PC-9 (cell line): Measurements from ENCODE around the gene GTF2F2. TPM values are rescaled to one million over a fixed set of nuclear protein-coding genes. Genes with fewer than 3 reads are reported as not detected.

Experiments
- BruUV-seq: library from RNA; stranded (reverse); fragments of 400-500 nt; replicated peaks from 2 replicates; lab custom pipeline; 2021; lab: Mats Ljungman, UMichigan
- CTCF ChIA-PET: fragments of 300-600 bp; sonication (Branson Sonifier 250); formaldehyde crosslinking; loops from one replicate; lab custom pipeline; 2022; ENCODE audit warnings: antibody characterized with exemption; lab: Charles Lee
- POLR2A ChIA-PET: fragments of 300-600 bp; sonication (Branson Sonifier 250); formaldehyde crosslinking; loops from one replicate; lab custom pipeline; 2022; ENCODE audit warnings: antibody characterized with exemption; ENCODE audit not compliant: unreplicated experiment; lab: Charles Lee
- DNase-seq, 2 experiments: peaks; one replicate each; pipeline versions ENCODE4 v3.0.0 to v3.0.0-alpha.2; 2015 to 2022; ENCODE audit warnings: mixed read lengths in 1 of 2
- H2AFZ ChIP-seq: fragments of 200-600 bp; sonication (generic); 2 replicates; pipeline ENCODE4 v1.8.1; 2017; ENCODE audit warnings: antibody characterized with exemption
- H3F3A ChIP-seq: fragments of 200-600 bp; sonication (generic); 2 replicates; pipeline ENCODE4 v1.8.1; 2017; ENCODE audit warnings: antibody characterized with exemption, mild to moderate bottlenecking, low read depth; ENCODE audit not compliant: insufficient read depth
- H3K27ac ChIP-seq: fragments of 200-600 bp; sonication (generic); 2 replicates; pipeline ENCODE4 v1.6.1; 2016; ENCODE audit warnings: mixed run types
- H3K27me3 ChIP-seq: fragments of 200-600 bp; sonication (generic); 2 replicates; pipeline ENCODE4 v1.6.1; 2016; ENCODE audit warnings: low read depth, mixed run types; ENCODE audit not compliant: insufficient read depth
- H3K36me3 ChIP-seq: fragments of 200-600 bp; sonication (generic); 2 replicates; pipeline ENCODE4 v1.6.1; 2016; ENCODE audit warnings: low read depth, mixed run types
- H3K4me1 ChIP-seq: fragments of 200-600 bp; sonication (generic); replicated peaks from 2 replicates; pipeline ENCODE4 v1.6.1; 2016; ENCODE audit warnings: mixed run types; ENCODE audit not compliant: insufficient read depth
- H3K4me2 ChIP-seq: fragments of 200-600 bp; sonication (generic); 2 replicates; pipeline ENCODE4 v1.6.1; 2017; ENCODE audit warnings: mixed run types
- H3K4me3 ChIP-seq: fragments of 200-600 bp; sonication (generic); 2 replicates; pipeline ENCODE4 v1.6.1; 2016; ENCODE audit warnings: mixed run types
- H3K79me2 ChIP-seq: fragments of 200-600 bp; sonication (generic); 2 replicates; pipeline ENCODE4 v1.6.1; 2017; ENCODE audit warnings: low read depth, mixed run types
- H3K9me2 ChIP-seq: fragments of 200-600 bp; sonication (generic); 2 replicates; pipeline ENCODE4 v1.8.1; 2017; ENCODE audit warnings: mild to moderate bottlenecking; ENCODE audit not compliant: insufficient read depth
- H3K9me3 ChIP-seq: fragments of 200-600 bp; sonication (generic); 2 replicates; pipeline ENCODE4 v1.8.1; 2016; ENCODE audit warnings: low read depth; ENCODE audit not compliant: insufficient read depth
- H4K20me1 ChIP-seq: fragments of 200-600 bp; sonication (generic); 2 replicates; pipeline ENCODE4 v1.8.1; 2017; ENCODE audit not compliant: insufficient read depth
- EZH2 ChIP-seq: fragments of 200-600 bp; sonication (generic); IDR thresholded peaks from 2 replicates; pipeline ENCODE4 v1.8.0; 2017; ENCODE audit warnings: antibody characterized with exemption, low read depth
- intact Hi-C: fragments of 100-400 bp; cut with micrococcal nuclease; formaldehyde crosslinking; loops from one replicate; pipeline ENCODE4 v1.10.0; 2022; ENCODE audit not compliant: unreplicated experiment
- total RNA-seq: library from RNA; stranded (reverse); gene quantifications from 2 replicates; pipeline ENCODE4 v1.2.3, GENCODE V29; 2021
- TF ChIP-seq, protein P1 (sequence below): fragments of 200-600 bp; sonication (generic); conservative IDR thresholded peaks from 2 replicates; pipeline ENCODE4 v1.6.1; 2017; ENCODE audit warnings: mixed run types, antibody characterized with exemption, mild to moderate bottlenecking, moderate library complexity

The GTF2F2 gene
- total RNA-seq, 1 experiment from 2014 or later = 28.8 TPM

DNA sequence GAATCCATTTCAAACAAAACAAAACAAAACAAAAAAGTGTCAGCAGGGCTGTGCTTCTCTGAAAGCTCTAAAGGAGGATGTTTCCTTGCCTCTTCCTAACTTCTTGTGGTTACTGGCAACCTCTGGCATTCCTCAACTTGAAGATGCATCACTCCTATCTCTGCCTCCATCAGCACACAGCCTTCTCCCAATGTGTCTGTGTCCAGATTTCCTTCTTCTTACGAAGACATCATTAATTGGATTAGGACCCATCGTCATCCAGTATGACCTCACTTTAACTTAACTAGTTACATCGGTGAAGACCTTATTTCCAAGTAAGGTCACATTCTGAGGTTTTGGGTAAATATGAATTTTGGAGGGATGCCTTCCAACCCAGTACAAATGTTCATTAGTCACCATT is 33.8 kb upstream of the GTF2F2 start:
- POLR2A ChIA-PET = no interaction called here
- no peak for DNase-seq

DNA sequence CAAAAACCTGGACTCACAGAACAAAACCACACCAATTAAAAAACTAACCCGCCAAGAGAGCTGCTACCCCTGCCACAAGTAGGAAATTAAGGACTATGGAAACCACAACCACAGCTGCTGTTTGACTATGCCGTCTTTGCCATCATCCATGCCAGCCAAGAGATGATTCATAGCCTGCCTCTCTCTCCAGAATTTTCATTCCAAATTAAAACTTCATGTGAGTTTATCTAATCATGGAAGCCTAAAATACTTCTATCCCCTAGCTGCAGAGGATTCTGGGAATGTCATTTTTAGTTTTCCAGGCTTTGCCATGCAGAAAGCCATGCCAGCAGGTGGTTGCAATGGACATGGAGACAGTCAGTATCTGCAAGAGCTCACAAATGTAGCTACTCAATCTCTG is 27.6 kb upstream of the GTF2F2 start:
- H3K9me3 ChIP-seq = no peaks in the 10 kb centered on the region
- intact Hi-C loops = no loop called here
- H4K20me1 ChIP-seq = no peaks in the 10 kb centered on the region
- no peaks in the 10 kb centered on the region for H3K36me3 ChIP-seq
- no peak for TF ChIP-seq EZH2
- TF ChIP-seq, protein P1, sequence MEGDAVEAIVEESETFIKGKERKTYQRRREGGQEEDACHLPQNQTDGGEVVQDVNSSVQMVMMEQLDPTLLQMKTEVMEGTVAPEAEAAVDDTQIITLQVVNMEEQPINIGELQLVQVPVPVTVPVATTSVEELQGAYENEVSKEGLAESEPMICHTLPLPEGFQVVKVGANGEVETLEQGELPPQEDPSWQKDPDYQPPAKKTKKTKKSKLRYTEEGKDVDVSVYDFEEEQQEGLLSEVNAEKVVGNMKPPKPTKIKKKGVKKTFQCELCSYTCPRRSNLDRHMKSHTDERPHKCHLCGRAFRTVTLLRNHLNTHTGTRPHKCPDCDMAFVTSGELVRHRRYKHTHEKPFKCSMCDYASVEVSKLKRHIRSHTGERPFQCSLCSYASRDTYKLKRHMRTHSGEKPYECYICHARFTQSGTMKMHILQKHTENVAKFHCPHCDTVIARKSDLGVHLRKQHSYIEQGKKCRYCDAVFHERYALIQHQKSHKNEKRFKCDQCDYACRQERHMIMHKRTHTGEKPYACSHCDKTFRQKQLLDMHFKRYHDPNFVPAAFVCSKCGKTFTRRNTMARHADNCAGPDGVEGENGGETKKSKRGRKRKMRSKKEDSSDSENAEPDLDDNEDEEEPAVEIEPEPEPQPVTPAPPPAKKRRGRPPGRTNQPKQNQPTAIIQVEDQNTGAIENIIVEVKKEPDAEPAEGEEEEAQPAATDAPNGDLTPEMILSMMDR = no peak
- no peaks in the 10 kb centered on the region for H3F3A ChIP-seq
- no TSS peak for BruUV-seq
- no peak overlapping the region for H3K4me2 ChIP-seq
- DNase-seq = no peak
- POLR2A ChIA-PET = no interaction called here
- CTCF ChIA-PET = no interaction called here
- no peaks in the 10 kb centered on the region for H3K79me2 ChIP-seq
- no peaks in the 10 kb centered on the region for H3K4me1 ChIP-seq
- no peak overlapping the region for H3K4me3 ChIP-seq
- no peak overlapping the region for H3K27ac ChIP-seq
- no peaks in the 10 kb centered on the region for H3K9me2 ChIP-seq
- H2AFZ ChIP-seq = no peak overlapping the region
- H3K27me3 ChIP-seq = no peaks in the 10 kb centered on the region

More for the DNA sequence above, 33.8 kb upstream of the GTF2F2 start:
- Histone ChIP-seq H3K4me2 (no peak overlapping the region), H3K27me3 (no peaks in the 10 kb centered on the region), H4K20me1 (no peaks in the 10 kb centered on the region), H3K4me1 (0 out of 2 replicates have a peak, but pooled peaks cover 9% of the 10 kb centered on the region), H3K36me3 (no peaks in the 10 kb centered on the region), H3K4me3 (no peak overlapping the region), H3F3A (no peaks in the 10 kb centered on the region), H3K9me3 (no peaks in the 10 kb centered on the region), H3K9me2 (no peaks in the 10 kb centered on the region), H3K79me2 (no peaks in the 10 kb centered on the region), H3K27ac (no peak overlapping the region), H2AFZ (no peak overlapping the region)
- intact Hi-C loops = no loop called here
- TF ChIP-seq, protein P1 = no peak
- TF ChIP-seq EZH2 = no peak
- CTCF ChIA-PET = no interaction called here
- BruUV-seq = no TSS peak

DNA sequence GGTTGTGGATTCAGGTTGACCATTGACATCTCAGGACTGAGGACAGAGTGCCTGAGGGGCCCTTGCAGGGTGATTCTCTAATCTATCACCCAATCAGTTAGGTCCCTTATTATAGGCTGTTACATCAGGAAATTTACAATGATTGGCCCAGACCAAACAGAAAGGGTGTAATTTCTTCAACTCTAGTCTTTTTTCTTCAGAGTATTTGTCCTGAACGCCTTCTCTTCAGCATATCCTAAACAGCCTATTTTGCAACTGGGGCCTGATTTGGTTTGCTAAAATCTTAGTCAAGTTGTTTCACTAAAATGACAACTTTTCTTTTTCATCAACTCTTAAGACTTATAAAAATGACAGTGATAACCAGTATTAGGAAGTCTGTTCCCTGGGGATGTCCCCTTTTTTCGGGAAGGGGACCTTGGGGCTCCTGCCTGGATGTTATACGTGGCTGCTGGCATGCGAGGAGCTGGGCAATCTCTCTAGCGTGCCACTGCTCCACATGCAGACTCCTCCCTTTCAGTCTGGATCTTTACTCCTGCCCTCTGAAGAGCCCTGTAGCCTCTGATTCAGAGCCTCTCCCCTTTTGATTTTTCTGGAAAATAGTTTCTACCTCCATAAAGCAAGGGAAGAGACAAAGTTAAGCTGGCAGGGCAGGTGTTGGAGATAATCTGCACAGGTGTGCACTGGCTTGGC is 19.6 kb upstream of the GTF2F2 start:
- intact Hi-C loops = no loop called here
- H2AFZ ChIP-seq = no peak overlapping the region
- DNase-seq = no peak
- H3K4me1 ChIP-seq = peaks cover 5% of the 10 kb centered on the region; the same call in 1 of the 2 replicates
- no peaks in the 10 kb centered on the region for H4K20me1 ChIP-seq
- no peaks in the 10 kb centered on the region for H3K27me3 ChIP-seq
- POLR2A ChIA-PET = interaction anchor here (0.7 kb wide), 1 partner anchor 13 kb away, joined by 3 read pairs; no protein-coding TSS in a partner anchor
- H3F3A ChIP-seq = 0 out of 2 replicates have a peak, but pooled peaks cover 4% of the 10 kb centered on the region
- CTCF ChIA-PET = no interaction called here
- H3K36me3 ChIP-seq = no peaks in the 10 kb centered on the region
- no peak overlapping the region for H3K27ac ChIP-seq
- H3K9me2 ChIP-seq = no peaks in the 10 kb centered on the region
- H3K4me2 ChIP-seq = no peak overlapping the region
- TF ChIP-seq, protein P1 = no peak
- TF ChIP-seq EZH2 = no peak
- no peaks in the 10 kb centered on the region for H3K9me3 ChIP-seq
- H3K4me3 ChIP-seq = no peak overlapping the region
- BruUV-seq = no TSS peak
- H3K79me2 ChIP-seq = no peaks in the 10 kb centered on the region
